DND-41 (cell line): Measurements from ENCODE around the gene GFOD2.

Experiments
- CTCF ChIP-seq: IDR thresholded peaks from 2 replicates; pipeline ENCODE4 v1.5.1; 2012; ENCODE audit warnings: borderline replicate concordance, low read length, moderate library complexity, mild to moderate bottlenecking; ENCODE audit not compliant: poor library complexity, severe bottlenecking; ENCODE audit errors: extremely low read depth
- EZH2 ChIP-seq: IDR thresholded peaks from 3 replicates; pipeline ENCODE4 v1.6.1; 2012; ENCODE audit warnings: borderline replicate concordance, low read depth, mild to moderate bottlenecking, moderate library complexity, low read length, inconsistent platforms; ENCODE audit not compliant: severe bottlenecking

- TF ChIP-seq CTCF = peak; percentile 19
- no peak for TF ChIP-seq EZH2
These were observed 11.2 kb upstream of the GFOD2 start for GRCh38 chr16:67730326-67730725.
